COLO668 (cell line): ENCODE data around the gene SLC7A8.
A peak's percentile ranks its signal among the peaks of the same experiment; 100 is the strongest.

Source experiments
- DNase-seq: peaks from one replicate; lab custom pipeline; 2025; ENCODE audit not compliant: unreplicated experiment; lab: John Stamatoyannopoulos, UW

Gene SLC7A8

GRCh38 chr14:23183158-23183470 is 346 bp downstream of the SLC7A8 start:
- no peak for DNase-seq

- peak; percentile 29 for DNase-seq
Measured at GRCh38 chr14:23182372-23183157, 895 bp downstream of the SLC7A8 start.

- no peak for DNase-seq
Measured at GRCh38 chr14:23181946-23182345, 1.5 kb downstream of the SLC7A8 start.

- DNase-seq = no peak
Measured at GRCh38 chr14:23181453-23181852, 2.0 kb downstream of the SLC7A8 start.

GRCh38 chr14:23177181-23177580 is 6.3 kb downstream of the SLC7A8 start:
- no peak for DNase-seq

GRCh38 chr14:23175823-23176222 is 7.6 kb downstream of the SLC7A8 start:
- no peak for DNase-seq

GRCh38 chr14:23174296-23175184 is 8.9 kb downstream of the SLC7A8 start:
- no peak for DNase-seq

GRCh38 chr14:23173796-23174195 is 9.7 kb downstream of the SLC7A8 start:
- no peak for DNase-seq

- no peak for DNase-seq
Measured at GRCh38 chr14:23173031-23173430, 10.4 kb downstream of the SLC7A8 start.

GRCh38 chr14:23172574-23172973 is 10.9 kb downstream of the SLC7A8 start:
- no peak for DNase-seq

- no peak for DNase-seq
Measured at GRCh38 chr14:23172096-23172495, 11.4 kb downstream of the SLC7A8 start.

GRCh38 chr14:23171222-23171975 is 12.1 kb downstream of the SLC7A8 start:
- no peak for DNase-seq

GRCh38 chr14:23169622-23170021 is 13.8 kb downstream of the SLC7A8 start:
- no peak for DNase-seq

- no peak for DNase-seq
Measured at GRCh38 chr14:23168246-23168645, 15.2 kb downstream of the SLC7A8 start.

- DNase-seq = no peak
Measured at GRCh38 chr14:23167116-23167847, 16.2 kb downstream of the SLC7A8 start.

- no peak for DNase-seq
Measured at GRCh38 chr14:23164949-23165348, 18.5 kb downstream of the SLC7A8 start.

GRCh38 chr14:23164250-23164649 is 19.2 kb downstream of the SLC7A8 start:
- no peak for DNase-seq

- no peak for DNase-seq
Measured at GRCh38 chr14:23163830-23164229, 19.6 kb downstream of the SLC7A8 start.

- DNase-seq = no peak
Measured at GRCh38 chr14:23162800-23163199, 20.7 kb downstream of the SLC7A8 start.

GRCh38 chr14:23162005-23162404 is 21.5 kb downstream of the SLC7A8 start:
- no peak for DNase-seq
